Measurements from ENCODE around the gene SEMA4C. TPM values are rescaled to one million over a fixed set of nuclear protein-coding genes. Genes with fewer than 3 reads are reported as not detected.

Gene SEMA4C
- total and polyA plus RNA-seq, 9 of the 15 experiments (the other 6 are each of a cell fraction or from before 2014, with no cell fraction given), result 0.32 to 59.7 (median 23.9) TPM

- TF ChIP-seq THRA (IDR thresholded peaks at IDR 0.05) (no peak), ZBTB17 (CRISPR knock-in tag; IDR thresholded peaks at IDR 0.05) (0 out of 2 replicates have a peak, but pooled peaks have one; percentile 43), MNT (conservative IDR thresholded peaks at IDR 0.05) (peak in 1 of 2 experiments; percentile 75; a peak in 3 of 4 replicates), FIP1L1 (IDR thresholded peaks at IDR 0.05; ENCODE audit: low read depth, low read length, poor library complexity, severe bottlenecking) (peak; percentile 76), PHF8 (IDR thresholded peaks at IDR 0.05; ENCODE audit: borderline replicate concordance, low read length) (peak; percentile 89; the same call in 1 of the 2 replicates), RREB1 (CRISPR knock-in tag; IDR thresholded peaks at IDR 0.05) (peak; percentile 90), MXI1 (IDR thresholded peaks at IDR 0.05; ENCODE audit: low read depth, low read length) (no peak), LEF1 (IDR thresholded peaks at IDR 0.05) (no peak), IRF1 (CRISPR knock-in tag; IDR thresholded peaks at IDR 0.05; ENCODE audit: borderline replicate concordance) (no peak), KLF10 (CRISPR knock-in tag; IDR thresholded peaks at IDR 0.05) (no peak), SREBF2 (CRISPR knock-in tag; IDR thresholded peaks at IDR 0.05) (no peak), SUPT5H (IDR thresholded peaks at IDR 0.05) (peak; percentile 74), MLX (CRISPR knock-in tag; conservative IDR thresholded peaks at IDR 0.05) (no peak), ZNF655 (CRISPR knock-in tag; IDR thresholded peaks at IDR 0.05) (no peak), SRSF3 (IDR thresholded peaks at IDR 0.05; ENCODE audit: insufficient read depth, low read length) (no peak)
These were observed 53.6 kb downstream of the SEMA4C start, which contains the start of gene CNNM3 (continued) for GRCh38 chr2:96816127-96816835.
